ENCODE data around the gene MRPL38.

GRCh38 chr17:75888484-75888883, 16.2 kb downstream of the MRPL38 start:
- TF ChIP-seq CTCF (IDR thresholded peaks at IDR 0.05), result no peak
- TF ChIP-seq, protein P1, sequence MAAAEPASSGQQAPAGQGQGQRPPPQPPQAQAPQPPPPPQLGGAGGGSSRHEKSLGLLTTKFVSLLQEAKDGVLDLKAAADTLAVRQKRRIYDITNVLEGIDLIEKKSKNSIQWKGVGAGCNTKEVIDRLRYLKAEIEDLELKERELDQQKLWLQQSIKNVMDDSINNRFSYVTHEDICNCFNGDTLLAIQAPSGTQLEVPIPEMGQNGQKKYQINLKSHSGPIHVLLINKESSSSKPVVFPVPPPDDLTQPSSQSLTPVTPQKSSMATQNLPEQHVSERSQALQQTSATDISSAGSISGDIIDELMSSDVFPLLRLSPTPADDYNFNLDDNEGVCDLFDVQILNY (CRISPR knock-in tag; IDR thresholded peaks at IDR 0.05), result no peak
- TF ChIP-seq TEAD4 (CRISPR knock-in tag; IDR thresholded peaks at IDR 0.05), result no peak
- TF ChIP-seq HMGXB4 (CRISPR knock-in tag; IDR thresholded peaks at IDR 0.05), result no peak
- no peak for TF ChIP-seq NFE2L1 (CRISPR knock-in tag; IDR thresholded peaks at IDR 0.05)
